IPS-20b (cell line): ENCODE data around the gene DDAH2.

ENCODE experiments used
- H3K27ac ChIP-seq: one replicate; pipeline ENCODE4 v1.5.1; 2013; ENCODE audit warnings: low read length
- H3K27me3 ChIP-seq: 2 replicates; pipeline ENCODE4 v1.6.1; 2013; ENCODE audit warnings: mild to moderate bottlenecking, low read length, inconsistent platforms; ENCODE audit not compliant: insufficient read depth
- H3K36me3 ChIP-seq: 2 replicates; pipeline ENCODE4 v1.6.1; 2013; ENCODE audit warnings: low read depth, mild to moderate bottlenecking, inconsistent platforms, low read length, moderate library complexity; ENCODE audit not compliant: insufficient read depth
- H3K4me1 ChIP-seq: 2 replicates; pipeline ENCODE4 v1.6.1; 2013; ENCODE audit warnings: mild to moderate bottlenecking, control low read depth, inconsistent platforms, low read length, moderate library complexity; ENCODE audit not compliant: insufficient read depth
- H3K4me3 ChIP-seq: 2 replicates; pipeline ENCODE4 v1.5.1; 2013; ENCODE audit warnings: mild to moderate bottlenecking, low read length, inconsistent platforms
- H3K9ac ChIP-seq: 2 replicates; pipeline ENCODE4 v1.6.1; 2013; ENCODE audit warnings: low read depth, mild to moderate bottlenecking, inconsistent platforms, low read length, moderate library complexity
- H3K9me3 ChIP-seq: 2 replicates; pipeline ENCODE4 v1.6.1; 2013; ENCODE audit warnings: mild to moderate bottlenecking, low read depth, low read length, inconsistent platforms; ENCODE audit not compliant: insufficient read depth

The DDAH2 gene

GRCh38 chr6:31691564-31692108 is 37.5 kb downstream of the DDAH2 start:
- Histone ChIP-seq H3K9ac (no peak overlapping the region), H3K36me3 (peaks cover 80% of the 10 kb centered on the region), H3K27ac (no peak overlapping the region), H3K4me1 (no peaks in the 10 kb centered on the region), H3K4me3 (no peak overlapping the region), H3K27me3 (no peaks in the 10 kb centered on the region), H3K9me3 (no peaks in the 10 kb centered on the region)

- no peaks in the 10 kb centered on the region for H3K9me3 ChIP-seq
- H3K4me1 ChIP-seq: no peaks in the 10 kb centered on the region
- no peak overlapping the region for H3K9ac ChIP-seq
- no peak overlapping the region for H3K4me3 ChIP-seq
- H3K27ac ChIP-seq: no peak overlapping the region
- H3K36me3 ChIP-seq: peaks cover 80% of the 10 kb centered on the region
- H3K27me3 ChIP-seq: no peaks in the 10 kb centered on the region
Measured at GRCh38 chr6:31691078-31691463, 38.0 kb downstream of the DDAH2 start.

- no peak overlapping the region for H3K27ac ChIP-seq
- peaks cover 82% of the 10 kb centered on the region for H3K36me3 ChIP-seq
- H3K4me3 ChIP-seq: no peak overlapping the region
- H3K9me3 ChIP-seq: no peaks in the 10 kb centered on the region
- no peaks in the 10 kb centered on the region for H3K4me1 ChIP-seq
- no peak overlapping the region for H3K9ac ChIP-seq
- H3K27me3 ChIP-seq: no peaks in the 10 kb centered on the region
Measured at GRCh38 chr6:31690231-31691077, 38.6 kb downstream of the DDAH2 start.

GRCh38 chr6:31689249-31690110 is 39.6 kb downstream of the DDAH2 start:
- Histone ChIP-seq H3K27ac (no peak overlapping the region), H3K9me3 (no peaks in the 10 kb centered on the region), H3K4me3 (no peak overlapping the region), H3K36me3 (peaks cover 72% of the 10 kb centered on the region), H3K4me1 (no peaks in the 10 kb centered on the region), H3K9ac (no peak overlapping the region), H3K27me3 (no peaks in the 10 kb centered on the region)

GRCh38 chr6:31687860-31688693 is 41.0 kb downstream of the DDAH2 start:
- no peak overlapping the region for H3K9ac ChIP-seq
- no peaks in the 10 kb centered on the region for H3K4me1 ChIP-seq
- H3K36me3 ChIP-seq: peaks cover 64% of the 10 kb centered on the region

GRCh38 chr6:31687321-31687720 is 41.8 kb downstream of the DDAH2 start:
- Histone ChIP-seq H3K27me3 (peaks cover 6% of the 10 kb centered on the region), H3K4me1 (no peaks in the 10 kb centered on the region), H3K4me3 (no peak overlapping the region), H3K9me3 (no peaks in the 10 kb centered on the region), H3K27ac (no peak overlapping the region), H3K36me3 (peaks cover 58% of the 10 kb centered on the region), H3K9ac (no peak overlapping the region)

More at GRCh38 chr6:31687860-31688693, 41.0 kb downstream of the DDAH2 start:
- H3K27ac ChIP-seq: no peak overlapping the region
- H3K27me3 ChIP-seq: no peaks in the 10 kb centered on the region
- H3K9me3 ChIP-seq: no peaks in the 10 kb centered on the region
- H3K4me3 ChIP-seq: no peak overlapping the region

GRCh38 chr6:31686483-31686882 is 42.6 kb downstream of the DDAH2 start:
- Histone ChIP-seq H3K27ac (no peak overlapping the region), H3K36me3 (peaks cover 51% of the 10 kb centered on the region)

GRCh38 chr6:31683591-31683990 is 45.5 kb downstream of the DDAH2 start:
- no peaks in the 10 kb centered on the region for H3K9me3 ChIP-seq
- H3K4me3 ChIP-seq: peak overlapping the region; percentile 75
- peaks cover 22% of the 10 kb centered on the region for H3K27me3 ChIP-seq
- H3K4me1 ChIP-seq: no peaks in the 10 kb centered on the region
- peaks cover 27% of the 10 kb centered on the region for H3K36me3 ChIP-seq
- H3K9ac ChIP-seq: no peak overlapping the region
- no peak overlapping the region for H3K27ac ChIP-seq

More at GRCh38 chr6:31686483-31686882, 42.6 kb downstream of the DDAH2 start:
- no peak overlapping the region for H3K4me3 ChIP-seq
- H3K9me3 ChIP-seq: no peaks in the 10 kb centered on the region
- H3K27me3 ChIP-seq: peaks cover 14% of the 10 kb centered on the region
- H3K9ac ChIP-seq: no peak overlapping the region
- H3K4me1 ChIP-seq: no peaks in the 10 kb centered on the region

- peaks cover 22% of the 10 kb centered on the region for H3K27me3 ChIP-seq
- H3K4me3 ChIP-seq: peak overlapping the region; percentile 64
- no peaks in the 10 kb centered on the region for H3K4me1 ChIP-seq
- H3K9ac ChIP-seq: 0 out of 2 replicates have a peak overlapping the region, but pooled peaks have one; percentile 38
- peaks cover 4% of the 10 kb centered on the region for H3K36me3 ChIP-seq
- no peak overlapping the region for H3K27ac ChIP-seq
- no peaks in the 10 kb centered on the region for H3K9me3 ChIP-seq
Measured at GRCh38 chr6:31681135-31681671, 47.9 kb downstream of the DDAH2 start.

- Histone ChIP-seq H3K9me3 (no peaks in the 10 kb centered on the region), H3K36me3 (no peaks in the 10 kb centered on the region), H3K27ac (no peak within 1 kb of the TSS), H3K4me1 (no peaks in the 10 kb centered on the region), H3K27me3 (peaks cover 22% of the 10 kb centered on the region), H3K9ac (peak within 1 kb of the TSS; percentile 38; the same call in 1 of the 2 replicates), H3K4me3 (peak within 1 kb of the TSS; percentile 64)
Measured at GRCh38 chr6:31680226-31681134, 48.6 kb downstream of the DDAH2 start, which contains the start of gene LY6G5C. LY6G5C (minus strand) TSS chr6:31681067; CDS start chr6:31680373, 694 bp downstream.
